GM21390 (cell line): Measurements from ENCODE around the gene PPP2R3A.

Experiments
- ATAC-seq: cut with Tn5 transposase; IDR thresholded peaks from one replicate; pipeline ENCODE4 v1.9.1; 2021; ENCODE audit not compliant: unreplicated experiment

PPP2R3A gene

DNA sequence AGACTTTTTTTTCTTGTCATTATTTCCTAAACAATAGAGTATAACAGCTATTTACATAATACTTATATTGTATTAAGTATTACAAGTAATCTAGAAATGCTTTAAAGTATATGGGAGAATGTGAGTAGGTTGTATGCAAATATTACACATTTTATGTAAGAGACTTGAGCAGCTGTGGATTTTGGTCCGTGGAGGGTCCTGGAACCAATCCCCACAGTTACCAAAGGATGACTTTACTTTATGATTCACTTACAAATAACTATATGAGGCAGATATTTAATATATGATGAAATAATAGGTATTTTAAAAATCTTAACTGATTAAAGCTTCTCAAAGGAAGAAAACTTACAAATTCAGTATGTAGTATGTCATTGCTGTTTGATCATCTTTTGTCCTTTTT, 56.3 kb downstream of the PPP2R3A start:
- no peak for ATAC-seq

DNA sequence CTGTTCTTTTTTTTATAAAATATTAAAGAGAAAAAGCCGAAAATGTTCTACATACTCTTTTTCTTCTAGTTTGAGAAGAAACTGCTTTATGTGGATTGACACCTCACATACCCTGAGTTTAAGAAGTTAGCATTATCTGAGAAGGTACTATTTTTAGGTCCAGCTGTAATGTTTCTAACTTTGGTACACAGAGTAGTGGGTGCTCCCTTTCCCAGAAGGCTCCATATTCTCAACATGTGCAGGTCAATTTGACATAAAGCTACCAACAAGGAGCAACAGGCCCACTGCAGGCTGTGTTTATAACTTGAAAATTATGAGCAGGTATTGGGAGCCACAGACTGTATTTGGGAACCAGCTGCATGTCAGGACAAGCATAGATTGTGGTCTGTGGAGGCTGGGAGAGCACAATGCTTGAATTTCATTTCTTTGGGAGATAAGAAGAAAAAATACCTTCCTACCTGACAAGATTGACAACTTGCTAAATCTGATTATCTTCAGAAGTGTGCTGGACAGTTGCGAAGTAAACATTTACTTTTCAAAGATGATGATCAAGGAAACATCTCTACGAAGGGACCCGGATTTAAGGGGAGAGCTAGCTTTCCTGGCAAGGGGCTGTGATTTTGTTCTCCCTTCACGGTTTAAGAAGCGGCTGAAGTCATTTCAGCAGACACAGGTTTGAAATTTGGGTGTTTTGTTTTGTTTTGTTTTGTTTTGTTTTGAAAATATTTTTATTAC, 57.2 kb downstream of the PPP2R3A start:
- no peak for ATAC-seq

DNA sequence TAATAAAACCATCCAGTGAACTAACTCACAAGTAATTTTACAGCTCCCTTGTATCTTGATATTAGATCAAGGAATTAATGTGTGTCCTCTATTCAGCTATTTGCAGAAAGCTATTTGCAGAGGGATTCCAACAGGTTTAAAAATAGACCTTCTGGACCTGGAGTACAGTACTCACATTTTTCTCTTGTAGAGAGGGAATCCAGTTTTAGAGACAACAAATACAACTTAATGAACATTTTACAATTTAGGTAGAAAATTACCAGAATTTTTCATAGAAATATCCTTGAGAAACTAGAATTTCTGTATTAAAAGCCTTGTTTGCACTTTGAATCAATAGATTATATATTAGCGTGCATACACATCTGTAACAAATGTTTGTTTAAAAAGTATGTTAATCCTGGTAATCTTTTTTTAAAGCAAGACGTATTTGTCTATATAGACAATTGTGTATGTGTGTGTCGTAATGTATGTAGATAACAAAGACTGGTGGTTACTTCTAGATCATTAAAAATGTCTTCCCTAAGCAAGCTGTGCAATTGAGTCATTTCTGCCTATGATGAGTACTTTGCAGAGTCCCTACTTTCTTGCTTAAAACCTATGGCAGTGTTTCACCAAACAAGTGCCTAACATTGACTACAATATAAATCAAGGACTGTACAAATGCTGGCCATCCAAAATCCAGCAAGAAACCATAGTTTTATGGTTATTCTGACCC, 57.9 kb downstream of the PPP2R3A start:
- no peak for ATAC-seq

DNA sequence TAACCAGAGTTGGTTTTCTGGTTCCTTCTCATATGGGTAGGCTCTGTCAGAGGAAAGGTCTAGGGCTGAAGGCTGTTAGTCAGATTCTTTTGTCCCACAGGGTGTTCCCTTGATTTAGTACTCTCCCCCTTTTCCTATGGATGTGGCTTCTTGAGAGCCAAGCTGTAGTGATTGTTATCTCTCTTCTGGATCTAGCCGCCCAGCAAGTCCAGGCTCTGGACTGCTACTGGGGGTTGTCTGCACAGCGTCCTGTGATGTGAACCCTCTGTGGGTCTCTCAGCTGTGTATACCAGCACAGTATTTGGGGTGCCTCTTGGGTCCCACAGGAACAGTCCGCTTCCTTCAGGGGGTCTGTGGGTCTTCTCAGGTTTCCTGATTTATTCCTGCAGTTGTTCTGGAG, 70.8 kb downstream of the PPP2R3A start:
- no peak for ATAC-seq

DNA sequence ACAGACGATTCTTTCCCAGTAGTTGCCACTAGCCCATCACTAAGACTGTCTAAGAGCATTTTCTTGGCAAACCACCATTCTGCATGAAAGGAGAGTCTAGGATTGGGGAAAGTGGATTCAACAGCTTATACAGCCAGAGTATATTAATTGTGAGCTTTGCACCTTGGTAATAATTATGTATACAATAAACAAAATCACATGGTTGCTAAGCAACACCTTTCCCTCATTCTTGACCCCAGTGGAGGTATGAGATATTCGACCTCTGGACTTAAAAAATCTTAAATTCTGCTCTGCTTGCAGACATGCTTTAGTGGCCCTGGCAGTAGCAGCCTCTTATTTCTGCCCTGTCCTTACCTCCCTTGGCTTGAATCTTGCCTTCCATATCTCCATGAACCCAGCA, 73.1 kb downstream of the PPP2R3A start:
- ATAC-seq: no peak

DNA sequence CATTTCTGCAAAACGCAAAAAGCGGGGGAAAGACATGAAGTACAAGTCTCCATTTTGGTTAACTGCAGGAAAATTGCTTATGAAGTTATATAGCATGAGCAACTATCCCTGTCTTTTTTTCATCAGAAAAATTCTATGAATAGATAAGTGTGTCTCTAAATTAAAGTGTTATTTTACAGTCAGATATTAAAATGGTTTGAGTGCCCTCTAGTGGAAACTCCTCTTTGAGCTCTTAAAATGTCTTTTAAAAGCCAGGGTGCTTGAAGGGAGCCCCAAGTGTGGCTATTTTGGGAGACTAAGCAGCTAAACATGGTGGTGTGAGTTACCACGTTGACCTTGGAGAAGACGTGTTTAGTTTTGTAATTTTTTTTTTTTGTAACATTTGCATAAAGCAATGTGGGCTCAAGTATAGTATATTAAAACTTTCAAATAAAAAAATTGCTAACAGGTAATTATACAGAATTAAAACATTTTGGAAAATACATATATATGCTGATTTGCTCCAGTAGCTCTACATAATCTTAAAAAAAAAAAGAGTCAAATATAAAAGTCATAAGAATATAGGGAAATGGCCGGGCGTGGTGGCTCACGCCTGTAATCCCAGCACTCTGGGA, 77.2 kb downstream of the PPP2R3A start:
- ATAC-seq: no peak

DNA sequence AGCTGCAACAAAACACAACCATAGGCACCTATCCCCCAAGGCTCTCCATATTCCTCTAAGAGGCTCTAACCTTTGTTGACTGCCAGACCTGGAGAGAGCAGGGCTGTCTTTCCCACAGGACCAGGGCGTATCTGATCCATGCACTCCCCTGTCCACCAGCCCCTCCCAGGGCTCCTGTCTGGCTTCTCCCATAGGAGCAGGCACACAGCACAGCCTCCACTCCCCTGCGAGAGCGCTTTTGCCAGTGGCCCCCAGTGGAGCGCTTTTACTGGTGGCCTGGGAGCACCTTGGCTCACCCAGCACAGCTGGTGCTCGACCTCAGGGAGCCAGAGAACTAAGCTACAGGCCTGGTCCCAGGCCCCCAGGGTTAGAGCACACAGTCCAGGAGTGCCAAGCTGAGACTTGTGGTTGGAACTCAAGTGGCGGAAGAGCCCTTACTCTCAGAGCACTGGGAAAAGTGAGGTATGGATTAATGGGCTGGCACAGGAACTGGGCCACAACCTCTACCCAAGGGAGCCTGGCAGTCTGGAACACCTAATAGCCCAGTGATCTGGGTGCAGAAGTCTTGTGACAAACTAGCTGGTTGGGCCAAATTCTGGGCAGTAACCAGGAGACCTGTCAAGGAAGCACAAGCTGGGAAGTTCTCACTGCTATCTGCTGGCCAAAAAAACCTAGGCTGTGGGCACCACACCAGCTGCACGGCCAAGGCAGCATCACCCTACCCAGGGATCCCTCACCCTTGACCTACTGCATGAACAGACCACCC, 79.6 kb downstream of the PPP2R3A start:
- ATAC-seq: no peak

DNA sequence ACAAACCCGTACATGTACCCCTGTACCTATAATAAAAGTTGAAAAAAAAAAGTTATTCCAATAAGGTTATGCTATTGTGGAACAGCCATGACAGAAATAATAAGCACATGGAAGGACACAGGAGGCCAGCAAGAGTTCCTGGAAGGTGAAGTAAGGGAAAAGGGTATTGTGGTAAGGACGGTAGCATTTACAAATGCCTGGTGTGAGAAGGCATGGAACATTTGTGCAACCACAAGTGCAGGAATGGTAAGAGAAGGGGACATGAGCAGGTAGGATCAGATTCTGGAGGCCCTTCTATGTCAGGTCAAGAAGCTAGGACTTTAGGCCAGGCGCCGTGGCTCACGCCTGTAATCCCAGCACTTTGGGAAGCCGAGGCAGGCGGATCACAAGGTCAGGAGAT, 82.5 kb downstream of the PPP2R3A start:
- no peak for ATAC-seq

DNA sequence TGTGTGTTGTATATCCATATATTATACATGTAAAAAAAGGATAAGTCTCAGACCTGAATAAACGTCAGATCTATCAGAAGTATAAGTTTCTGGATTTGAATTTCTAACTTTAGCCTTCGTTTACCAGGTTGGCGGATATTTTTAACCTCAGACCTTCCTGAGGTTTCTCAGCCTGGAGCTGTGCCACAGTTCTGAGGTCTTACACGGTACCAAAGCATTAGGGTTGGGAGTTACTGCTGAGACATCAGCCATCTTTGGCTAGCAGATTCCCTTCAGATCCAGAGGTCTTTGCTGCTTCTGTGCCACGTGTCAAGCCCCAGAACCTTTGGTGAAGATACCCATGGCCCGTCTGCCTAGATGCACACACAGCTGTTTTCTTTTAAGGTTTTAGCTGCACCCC, 84.7 kb downstream of the PPP2R3A start:
- no peak for ATAC-seq

DNA sequence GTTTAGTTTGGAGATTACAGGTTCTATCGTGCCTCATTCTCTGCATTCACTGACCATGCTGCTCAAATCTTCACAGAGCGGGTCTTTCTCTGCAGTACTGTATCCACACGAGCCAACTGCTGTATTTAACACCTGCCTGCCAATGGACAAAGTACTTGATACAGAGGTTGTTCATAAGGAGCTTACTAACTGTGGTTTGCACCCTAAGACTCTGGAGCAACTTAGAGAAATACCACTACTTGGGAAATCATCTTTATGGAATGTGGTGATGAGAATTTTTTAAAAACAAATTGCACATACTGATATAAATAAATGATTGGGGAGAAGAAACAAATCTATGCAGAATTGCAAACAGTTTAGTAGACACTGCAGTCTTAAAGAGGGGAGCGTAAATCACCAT, 90.0 kb downstream of the PPP2R3A start:
- no peak for ATAC-seq

DNA sequence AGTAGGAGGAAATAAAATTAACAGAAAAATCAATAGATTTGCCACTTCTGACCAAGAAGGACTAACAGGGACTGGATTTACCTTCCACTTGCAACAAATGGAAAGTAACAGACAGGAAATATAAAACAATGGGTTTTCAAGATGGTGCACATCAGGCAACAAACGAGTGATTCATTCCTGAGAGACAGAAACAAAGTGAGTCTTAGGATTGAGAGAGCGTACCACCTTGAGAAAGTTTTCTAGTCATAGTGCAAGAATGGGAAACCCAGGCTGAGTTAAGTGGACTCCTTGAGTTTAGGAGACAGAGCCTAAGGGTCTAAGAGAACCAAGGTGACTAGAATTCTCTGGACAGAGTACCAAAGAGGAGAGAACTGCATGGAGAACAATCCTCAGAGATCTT, 101.7 kb downstream of the PPP2R3A start:
- no peak for ATAC-seq

DNA sequence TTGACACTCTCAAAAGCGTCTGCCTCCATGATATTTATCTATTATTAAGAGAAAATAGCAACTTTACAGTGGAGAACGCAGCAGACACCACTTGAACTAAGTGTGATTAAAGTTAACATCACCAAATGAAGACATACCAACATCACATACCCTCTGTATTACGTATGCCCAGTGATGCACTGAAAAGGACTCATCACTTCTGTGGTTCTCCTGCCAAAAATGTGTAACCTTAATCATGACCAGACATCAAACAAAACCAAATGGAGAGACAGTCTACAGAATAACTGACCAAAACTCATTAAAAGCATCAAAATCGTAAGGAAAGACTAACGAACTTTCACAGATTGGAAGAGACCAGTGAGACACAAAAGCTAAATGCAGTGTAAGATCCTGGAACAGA, 103.2 kb downstream of the PPP2R3A start:
- ATAC-seq: no peak

DNA sequence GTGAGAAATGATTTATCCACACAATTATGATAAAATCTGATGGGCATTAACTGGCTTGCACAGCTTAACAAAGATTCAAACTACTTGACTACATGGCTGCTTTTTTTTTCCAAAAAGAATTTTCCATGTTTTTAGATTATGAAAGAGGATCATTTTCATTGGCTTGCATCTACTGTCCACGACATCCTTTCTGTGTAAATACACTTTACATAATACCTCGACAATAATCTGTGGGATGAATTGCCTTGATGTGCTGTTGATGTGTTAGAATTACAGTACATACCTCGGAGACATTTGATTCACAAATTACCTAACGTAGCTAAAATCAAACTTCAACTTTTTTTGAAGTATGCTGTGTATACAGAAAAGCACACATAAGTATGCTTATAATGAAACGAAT, 104.4 kb downstream of the PPP2R3A start:
- no peak for ATAC-seq

DNA sequence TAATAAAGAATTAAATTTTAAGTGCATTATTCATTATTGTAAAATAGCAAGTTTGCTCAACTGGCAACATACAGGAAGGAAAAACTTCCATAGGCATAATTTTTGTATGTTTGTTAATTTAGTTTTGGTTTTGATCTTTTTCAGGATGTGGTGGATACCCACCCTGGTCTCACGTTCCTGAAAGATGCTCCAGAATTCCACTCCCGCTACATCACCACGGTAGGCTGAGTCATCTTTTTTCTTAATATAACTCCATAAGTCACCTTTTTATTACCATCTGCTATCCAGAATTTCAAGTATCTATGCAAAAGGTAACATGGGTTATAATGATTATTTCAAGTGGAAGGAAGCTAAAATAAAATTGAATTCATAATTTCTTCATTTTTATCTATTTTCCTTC, 104.8 kb downstream of the PPP2R3A start:
- ATAC-seq: no peak

DNA sequence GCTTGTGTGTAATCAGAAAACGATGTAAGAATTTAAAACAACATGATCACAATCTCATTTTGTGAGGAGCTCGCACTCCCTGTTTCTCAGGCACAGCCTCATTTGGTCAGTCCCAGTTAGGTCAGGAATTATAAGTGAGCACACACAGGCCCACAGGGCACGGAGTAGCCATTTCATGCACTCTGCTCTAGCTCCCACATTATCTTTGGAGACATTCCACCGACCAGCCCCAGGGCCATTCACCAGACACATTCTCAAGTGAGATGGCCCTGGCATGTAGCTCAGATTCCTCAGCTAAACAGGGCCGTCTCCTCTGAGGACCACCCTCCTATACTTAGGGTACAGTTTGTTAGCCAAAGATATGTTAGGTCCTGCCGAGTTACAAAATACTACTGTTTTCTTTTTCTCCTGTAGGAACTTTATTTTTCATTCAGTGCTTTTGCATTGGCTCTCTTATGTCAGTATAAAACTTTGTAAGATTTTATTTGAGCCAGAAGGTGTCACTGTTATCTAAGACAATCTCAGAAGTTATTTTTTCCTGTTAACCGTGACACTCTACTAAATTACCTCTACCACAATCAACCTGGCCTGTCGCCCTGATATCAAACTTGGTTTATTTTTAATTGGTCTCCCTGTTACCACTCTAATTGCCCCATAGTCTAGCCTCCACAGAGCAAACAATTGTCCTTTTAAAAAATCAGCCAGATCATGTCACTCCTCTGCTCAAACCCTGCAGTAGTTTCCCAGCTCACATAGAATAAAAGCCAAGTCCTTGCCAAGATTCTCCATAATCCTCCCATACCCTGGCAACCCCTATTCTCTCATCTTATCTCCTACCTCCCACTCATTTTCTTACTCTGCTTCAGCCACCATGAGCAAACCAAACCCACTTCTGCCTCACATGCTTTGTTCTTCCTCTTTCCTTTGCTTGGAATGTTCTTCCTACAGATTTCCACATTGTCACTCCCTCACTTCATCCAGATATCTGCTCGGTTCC, 105.7 kb downstream of the PPP2R3A start:
- no peak for ATAC-seq

DNA sequence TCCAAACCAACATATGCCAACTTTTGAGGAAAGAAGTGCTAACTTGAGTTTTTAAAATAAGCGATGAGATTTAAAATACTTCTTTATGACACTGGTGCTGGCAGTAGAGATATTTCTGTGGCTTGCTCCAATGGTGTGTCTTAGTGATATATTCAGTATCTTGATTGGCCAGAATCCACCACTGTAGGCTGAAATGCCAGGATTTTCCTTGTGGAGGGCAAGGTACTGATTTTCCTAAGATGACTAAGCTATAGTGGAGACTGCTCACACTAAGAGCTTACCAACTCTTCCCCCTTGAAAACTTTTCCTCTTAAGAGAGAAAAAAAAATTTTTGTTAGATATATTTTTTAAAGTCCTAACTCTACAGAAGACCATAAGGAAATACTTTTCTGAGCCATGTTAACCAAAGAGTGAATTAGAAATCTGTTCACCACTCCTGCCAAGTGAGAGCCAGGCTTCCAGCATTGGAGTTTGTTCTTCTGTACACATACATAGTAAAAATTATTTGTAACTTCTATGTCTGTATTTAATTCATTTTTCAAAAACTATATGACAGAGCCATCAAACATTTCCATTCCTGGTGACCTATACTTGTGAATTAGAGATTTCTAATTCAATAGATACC, 109.1 kb downstream of the PPP2R3A start:
- ATAC-seq: no peak

DNA sequence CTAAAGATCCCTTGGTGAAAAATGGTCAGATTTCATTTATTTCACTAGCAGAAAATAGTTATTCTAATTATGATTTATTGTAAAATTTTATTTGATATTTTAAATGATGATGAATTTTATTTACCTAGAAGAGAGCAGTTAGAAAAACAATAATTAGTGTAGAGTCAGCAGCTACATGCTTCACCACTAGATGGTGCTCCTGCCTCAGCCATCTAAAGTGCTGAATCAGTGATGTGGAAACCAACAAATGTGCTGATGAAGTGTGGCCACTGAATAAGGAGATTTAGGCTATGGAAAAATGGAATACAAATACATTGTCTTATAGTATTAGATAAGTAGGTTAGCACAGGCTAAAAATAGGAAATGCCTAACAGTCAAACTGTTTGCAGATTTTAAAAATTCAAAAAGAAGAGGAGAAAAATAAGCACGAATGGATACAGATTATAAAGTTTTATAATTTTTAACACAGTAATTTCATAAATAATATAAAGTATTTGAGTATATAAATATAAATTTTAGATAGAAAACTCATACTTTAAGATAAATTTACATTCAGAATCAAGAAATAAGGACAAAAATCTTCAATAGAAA, 109.8 kb downstream of the PPP2R3A start:
- ATAC-seq: no peak

DNA sequence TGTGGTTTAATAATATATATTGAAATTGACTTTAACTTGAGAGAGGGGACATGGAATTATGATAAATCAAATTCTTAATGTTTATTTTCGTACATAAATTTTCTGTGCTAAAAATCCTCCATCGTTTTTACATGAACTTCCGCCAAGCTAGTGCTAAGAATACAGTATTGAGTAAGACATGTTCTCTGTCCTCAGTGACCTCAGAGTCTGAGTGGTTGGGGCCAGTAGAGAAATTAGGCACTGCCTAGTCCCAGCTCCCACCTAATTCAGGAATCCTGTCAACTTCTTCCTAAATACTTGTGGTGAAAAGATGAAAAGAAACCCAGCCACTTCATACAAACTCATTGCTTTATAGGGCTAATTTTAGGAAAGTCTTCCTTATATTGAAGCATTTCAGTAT, 110.3 kb downstream of the PPP2R3A start:
- no peak for ATAC-seq
